Epithelial cell of proximal tubule (primary cell): ENCODE data around the gene FUCA1. TPM values are rescaled to one million over a fixed set of nuclear protein-coding genes. Genes with fewer than 3 reads are reported as not detected.
"Not testable (repeated sequence)": the region's sequence is repeated elsewhere in the genome, so short reads cannot be mapped to it uniquely, and the experiment has no call there.

Experiments
- DNase-seq: peaks from one replicate; pipeline ENCODE4 v3.0.0-alpha.2; 2011; ENCODE audit warnings: low read depth
- H3K4me3 ChIP-seq: 2 replicates; pipeline ENCODE4 v1.5.1; 2011; ENCODE audit warnings: low read depth, mild to moderate bottlenecking, low read length
- CTCF ChIP-seq: conservative IDR thresholded peaks from 2 replicates; pipeline ENCODE4 v1.5.1; 2012; ENCODE audit warnings: low read depth, mild to moderate bottlenecking, low read length
- total RNA-seq: library from RNA; depleted of rRNA; stranded (reverse); fragments of >200 nt; gene quantifications from 2 replicates; pipeline ENCODE4 v1.2.3, GENCODE V29; 2015

Gene FUCA1
- total RNA-seq, 1 donor from 2014 or later, result 31.9 TPM

GRCh38 chr1:23838401-23838866, 29.7 kb downstream of the FUCA1 start:
- TF ChIP-seq CTCF, result no peak
- peak overlapping the region; percentile 40 for H3K4me3 ChIP-seq
- DNase-seq, result no peak

GRCh38 chr1:23837908-23838307, 30.2 kb downstream of the FUCA1 start:
- peak overlapping the region; percentile 40 for H3K4me3 ChIP-seq
- no peak for TF ChIP-seq CTCF
- DNase-seq, result no peak

- H3K4me3 ChIP-seq, result no peak overlapping the region
- DNase-seq, result no peak
- TF ChIP-seq CTCF, result no peak
Observed at GRCh38 chr1:23836037-23836436, 32.1 kb downstream of the FUCA1 start.

GRCh38 chr1:23834156-23834555, 33.9 kb downstream of the FUCA1 start:
- DNase-seq, H3K4me3 ChIP-seq: not testable (repeated sequence)

GRCh38 chr1:23827717-23828116, 40.4 kb downstream of the FUCA1 start:
- TF ChIP-seq CTCF, result no peak
- DNase-seq, result no peak
- H3K4me3 ChIP-seq, result no peak overlapping the region

GRCh38 chr1:23826590-23826989, 41.5 kb downstream of the FUCA1 start:
- H3K4me3 ChIP-seq, DNase-seq: not testable (repeated sequence)

- no peak for DNase-seq
- no peak for TF ChIP-seq CTCF
- H3K4me3 ChIP-seq, result peak overlapping the region; percentile 100
Observed at GRCh38 chr1:23825762-23826522, 42.1 kb downstream of the FUCA1 start.

- no peak for TF ChIP-seq CTCF
- H3K4me3 ChIP-seq, result peak within 1 kb of the TSS; percentile 100
- DNase-seq, result peak; percentile 23
Observed at GRCh38 chr1:23825076-23825761, 42.9 kb downstream of the FUCA1 start, which contains the start of gene HMGCL. Gene HMGCL (minus strand): TSS chr1:23825429. CDS start chr1:23825415, 14 bp downstream.
